GM21619 (cell line): Measurements from ENCODE around the gene AQP12A.

Experiments used
- ATAC-seq: cut with Tn5 transposase; IDR thresholded peaks from one replicate; pipeline ENCODE4 v1.9.1; 2021; ENCODE audit not compliant: unreplicated experiment

The AQP12A gene

GRCh38 chr2:240704651-240705050 lies 13.0 kb downstream of the AQP12A start:
- no peak for ATAC-seq

- no peak for ATAC-seq
Measured at GRCh38 chr2:240705204-240705791, 13.6 kb downstream of the AQP12A start.

DNA sequence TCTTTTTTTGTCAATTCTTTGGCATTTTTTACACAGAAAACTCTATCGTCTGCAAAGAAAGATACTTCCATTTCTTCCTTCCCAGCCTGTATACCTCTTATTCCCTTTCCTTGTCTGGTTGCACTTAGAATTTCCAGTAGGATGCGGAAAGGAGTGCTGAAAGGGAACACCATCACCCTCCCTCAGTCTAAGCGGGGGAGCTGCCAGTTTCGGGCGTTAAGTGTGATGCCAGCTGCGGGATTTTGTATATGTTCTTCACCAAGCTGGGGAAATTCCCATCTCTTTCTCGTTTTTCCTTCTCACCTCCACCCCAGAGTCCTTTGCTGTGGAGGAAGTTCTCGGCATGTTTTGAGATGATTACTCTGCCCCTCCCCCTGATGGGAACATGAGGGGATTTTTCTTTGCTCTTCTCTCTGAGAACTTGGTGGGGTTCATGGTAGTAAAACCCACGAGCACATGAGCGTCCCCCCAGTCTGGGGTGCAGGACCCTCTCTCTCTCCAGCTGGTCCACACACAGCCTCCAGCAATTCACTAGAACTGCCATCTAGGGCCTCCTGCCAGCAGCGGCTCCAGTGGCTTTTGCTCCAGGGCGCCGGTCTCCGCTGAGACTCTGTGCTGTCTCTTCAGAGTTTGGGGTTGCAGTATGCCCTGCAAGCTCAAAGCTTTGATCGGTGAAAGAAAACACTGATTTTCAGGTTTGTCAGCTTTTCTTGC lies 15.5 kb downstream of the AQP12A start:
- no peak for ATAC-seq

DNA sequence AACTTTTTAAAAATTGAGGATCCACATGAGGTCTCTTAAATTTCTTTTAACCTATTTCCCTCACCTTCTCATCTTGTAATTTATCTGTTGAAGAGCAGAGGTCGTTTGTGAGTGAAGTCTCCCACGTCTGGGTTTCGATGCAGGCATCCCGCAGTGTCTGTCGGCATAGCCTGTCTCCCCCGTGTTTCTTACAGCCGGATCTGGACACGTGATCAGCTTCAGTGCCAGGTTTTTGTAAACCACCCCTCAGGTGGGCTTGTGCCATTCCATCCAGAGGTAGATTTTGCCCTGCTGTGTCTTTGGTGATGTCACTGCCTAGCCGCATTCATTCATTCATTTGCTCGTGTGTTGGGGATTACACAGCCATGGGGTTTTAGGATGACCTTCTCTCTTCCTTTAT lies 16.2 kb downstream of the AQP12A start:
- ATAC-seq: no peak

- no peak for ATAC-seq
Measured at GRCh38 chr2:240708457-240708856, 16.8 kb downstream of the AQP12A start.

- ATAC-seq: no peak
Measured at GRCh38 chr2:240711296-240711695, 19.6 kb downstream of the AQP12A start.

- no peak for ATAC-seq
Measured at GRCh38 chr2:240711701-240712100, 20.0 kb downstream of the AQP12A start.

DNA sequence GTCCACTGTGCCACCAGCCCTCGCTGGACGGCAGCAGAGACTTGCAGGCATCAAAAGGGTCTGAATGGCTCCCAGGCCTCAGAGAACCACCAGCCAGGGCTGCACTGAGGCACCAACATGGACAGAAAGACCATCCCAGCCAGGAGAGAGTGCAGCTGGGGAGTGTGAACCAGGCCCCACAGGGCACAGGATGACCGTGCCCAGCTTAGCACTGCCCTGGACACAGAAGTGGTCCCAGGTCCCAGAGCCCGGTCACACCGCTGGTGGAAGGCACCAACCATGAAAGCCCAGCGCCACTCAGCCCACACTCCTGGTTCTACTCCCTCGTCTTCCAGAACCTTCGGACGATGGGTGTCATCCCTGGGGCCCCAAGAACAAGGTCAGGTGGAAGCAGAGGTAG lies 20.5 kb downstream of the AQP12A start:
- no peak for ATAC-seq

- no peak for ATAC-seq
Measured at GRCh38 chr2:240713071-240713927, 21.6 kb downstream of the AQP12A start.

GRCh38 chr2:240713928-240714746 lies 22.5 kb downstream of the AQP12A start:
- ATAC-seq: no peak

- no peak for ATAC-seq
Measured at GRCh38 chr2:240714747-240715725, 23.4 kb downstream of the AQP12A start.

- no peak for ATAC-seq
Measured at GRCh38 chr2:240716130-240716798, 24.6 kb downstream of the AQP12A start.

DNA sequence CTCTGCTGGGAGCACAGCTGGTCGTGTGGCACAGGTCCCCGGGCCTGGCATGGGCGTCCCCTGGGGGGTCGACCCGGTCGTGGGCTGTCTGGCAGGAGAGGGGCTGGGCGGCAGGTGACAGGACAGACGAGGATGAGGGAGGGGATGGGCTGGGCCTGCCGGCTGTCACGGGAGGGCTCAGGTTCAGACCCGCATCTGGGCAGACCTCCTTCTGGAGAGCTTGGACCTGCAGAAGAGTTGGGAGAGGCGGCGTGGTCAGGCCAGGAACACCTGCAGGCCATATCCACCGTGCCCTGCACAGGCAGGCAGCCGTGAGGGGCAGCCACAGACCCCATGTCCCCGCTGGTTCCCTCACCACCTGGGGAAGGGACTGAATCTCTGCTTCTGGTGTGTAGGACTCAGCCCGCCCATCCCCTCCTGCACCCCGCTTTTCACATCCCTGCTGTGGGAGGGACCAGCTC lies 25.5 kb downstream of the AQP12A start:
- ATAC-seq: no peak

DNA sequence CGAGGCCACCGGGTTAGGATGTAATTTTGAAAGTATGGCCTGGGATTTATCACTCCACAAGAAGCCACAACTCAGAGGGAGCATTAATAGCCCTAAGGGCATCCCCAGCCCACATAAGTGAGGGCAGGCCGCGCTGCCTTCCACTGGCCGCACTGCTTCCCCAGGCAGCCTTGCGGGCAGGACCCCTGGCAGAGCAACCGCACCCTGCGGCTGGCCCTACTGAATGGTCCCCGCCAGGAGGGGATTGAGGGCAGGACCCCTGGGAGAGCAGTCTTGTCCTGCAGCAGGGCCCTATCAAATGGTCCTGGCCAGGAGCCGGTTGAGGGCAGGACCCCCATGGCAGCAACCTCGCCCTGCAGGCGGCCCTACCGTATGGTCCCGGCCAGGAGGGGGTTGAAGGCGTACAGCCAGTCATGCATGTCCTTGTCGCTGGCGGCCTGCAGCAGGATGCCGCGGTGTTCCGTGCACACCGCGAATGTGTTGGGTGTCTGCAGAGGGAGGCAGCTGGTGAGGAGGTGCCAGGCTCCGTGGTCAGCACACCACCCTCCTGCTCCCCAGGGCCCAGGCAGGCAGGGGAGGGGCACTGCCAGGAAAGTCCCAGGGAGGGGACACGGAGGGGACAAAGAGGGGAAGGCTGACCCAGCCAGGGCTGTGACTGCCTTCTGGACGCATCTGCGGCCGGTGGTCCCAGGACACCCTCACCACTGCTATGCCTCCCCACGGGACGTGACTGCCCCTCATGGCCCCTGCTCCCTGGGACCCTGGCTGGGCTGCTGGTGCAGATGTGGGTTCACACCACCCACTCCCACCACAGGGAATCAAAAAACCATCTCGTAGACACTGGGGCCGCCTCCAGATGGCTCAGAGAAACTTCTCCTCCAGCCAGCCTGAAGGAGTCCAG lies 26.3 kb downstream of the AQP12A start:
- no peak for ATAC-seq

GRCh38 chr2:240718896-240719490 lies 27.3 kb downstream of the AQP12A start:
- ATAC-seq: no peak

DNA sequence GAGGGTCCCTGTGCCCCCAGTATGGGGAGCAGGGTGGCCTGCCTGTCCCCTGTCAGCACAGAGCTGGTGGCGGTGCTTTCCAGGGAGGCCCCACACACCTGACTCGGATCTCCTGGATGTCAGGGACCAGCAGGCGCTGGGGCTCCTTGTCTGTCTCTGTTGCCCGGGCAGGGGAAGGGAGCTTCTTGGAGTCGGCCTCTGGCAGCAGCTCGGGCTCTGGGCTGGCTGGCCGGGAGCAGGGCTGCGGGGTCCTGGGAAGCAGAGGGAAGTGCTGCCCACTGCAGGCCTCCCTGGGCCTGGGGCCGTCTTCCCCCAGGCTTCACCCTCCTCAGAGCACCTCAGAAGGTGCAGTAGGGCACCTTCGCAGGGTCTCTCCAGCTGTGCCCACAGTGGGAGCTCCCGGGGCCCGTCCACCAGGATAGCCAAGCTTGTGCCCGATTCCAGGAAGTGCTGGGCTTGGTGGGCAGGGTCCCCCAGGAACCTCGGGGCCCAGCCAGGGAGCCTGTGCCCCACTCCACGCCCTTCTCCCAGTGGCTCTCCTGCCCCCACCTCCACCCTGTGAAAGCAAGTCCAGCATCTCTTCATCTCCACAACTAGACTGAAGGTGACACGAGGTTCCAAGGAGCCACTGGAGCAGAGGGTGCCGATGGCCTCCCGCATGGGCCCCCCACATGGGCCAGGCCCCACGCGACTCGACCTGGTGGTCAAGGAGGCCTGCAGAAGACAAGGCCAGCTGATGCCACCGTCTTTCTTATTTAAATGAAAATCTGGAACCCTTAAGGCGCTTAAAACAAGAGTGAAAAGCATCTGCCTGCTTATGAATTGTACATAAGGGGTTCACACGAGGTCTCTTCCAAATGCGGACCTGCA lies 28.2 kb downstream of the AQP12A start:
- ATAC-seq: no peak
